HG03175 (cell line): ENCODE results near the gene ARRDC2.
A peak's percentile ranks its signal among the peaks of the same experiment; 100 is the strongest.
"Not testable (repeated sequence)": the region's sequence is repeated elsewhere in the genome, so short reads cannot be mapped to it uniquely, and the experiment has no call there.

Source experiments
- ATAC-seq: cut with Tn5 transposase; IDR thresholded peaks from one replicate; pipeline ENCODE4 v1.9.1; 2021; ENCODE audit warnings: mild to moderate bottlenecking, moderate library complexity; ENCODE audit not compliant: unreplicated experiment

The ARRDC2 gene

GRCh38 chr19:18016209-18016910 is 8.4 kb downstream of the ARRDC2 start:
- ATAC-seq, result no peak

GRCh38 chr19:18017275-18018083 is 9.5 kb downstream of the ARRDC2 start:
- no peak for ATAC-seq

- ATAC-seq, result no peak
Observed at GRCh38 chr19:18020212-18021085, 12.5 kb downstream of the ARRDC2 start.

GRCh38 chr19:18021121-18021755 is 13.3 kb downstream of the ARRDC2 start:
- no peak for ATAC-seq

- no peak for ATAC-seq
Observed at GRCh38 chr19:18023622-18024251, 15.8 kb downstream of the ARRDC2 start.

- no peak for ATAC-seq
Observed at GRCh38 chr19:18027151-18027550, 19.2 kb downstream of the ARRDC2 start.

GRCh38 chr19:18029617-18030338 is 21.8 kb downstream of the ARRDC2 start:
- no peak for ATAC-seq

- ATAC-seq, result not testable (repeated sequence)
Observed at GRCh38 chr19:18031401-18031800, 23.4 kb downstream of the ARRDC2 start.

GRCh38 chr19:18032102-18032501 is 24.1 kb downstream of the ARRDC2 start:
- ATAC-seq, result not testable (repeated sequence)

GRCh38 chr19:18041054-18041453 is 33.1 kb downstream of the ARRDC2 start:
- ATAC-seq, result no peak

GRCh38 chr19:18043676-18044075 is 35.7 kb downstream of the ARRDC2 start:
- no peak for ATAC-seq

- ATAC-seq, result peak; percentile 90
Observed at GRCh38 chr19:18044825-18045304, 36.9 kb downstream of the ARRDC2 start.

- ATAC-seq, result no peak
Observed at GRCh38 chr19:18045307-18046050, 37.5 kb downstream of the ARRDC2 start.

- ATAC-seq, result no peak
Observed at GRCh38 chr19:18046059-18046718, 38.2 kb downstream of the ARRDC2 start.

GRCh38 chr19:18049385-18049784 is 41.4 kb downstream of the ARRDC2 start:
- ATAC-seq, result no peak

- ATAC-seq, result no peak
Observed at GRCh38 chr19:18051887-18052286, 43.9 kb downstream of the ARRDC2 start.

- no peak for ATAC-seq
Observed at GRCh38 chr19:18053576-18054219, 45.7 kb downstream of the ARRDC2 start.

- no peak for ATAC-seq
Observed at GRCh38 chr19:18055967-18056366, 48.0 kb downstream of the ARRDC2 start.
